Heart left ventricle (tissue), 13 donors: ENCODE data around the gene CDK8.

Experiments
- POLR2A ChIP-seq, 2 donors: fragments of 450-650 bp; IDR thresholded peaks; one replicate each; pipeline ENCODE4 v1.6.1; 2017; ENCODE audit warnings: antibody characterized with exemption in 2 of 2, mild to moderate bottlenecking in 2 of 2, moderate library complexity in 2 of 2
- TF ChIP-seq, protein P1 (sequence below), 12 donors: fragments of 200-600 bp; sonication (generic) in 4 of 12; IDR thresholded peaks; one replicate each; pipeline versions ENCODE4 v1.5.0 to v1.8.0; 2018 to 2022; ENCODE audit warnings: antibody characterized with exemption in 12 of 12, mild to moderate bottlenecking in 5 of 12
- donor health status: ischemic (EF 13 %, LVEDD 7.1; RV severe dilation, severe dysfunction).
- donor health status: DM: no; HTN: yes; CAD: no.
- donor health status: DM: no; HTN: no; CAD: no.
- donor health status: ischemic (EF 25% LVEDD 6.9; RV normal size, moderate dysfunction).
- donor health status: ischemic (EF 25% LVEDD 5.7; RV mildly dilated, moderate dysfunction).
- donor health status: ischemic (EF 35%, LVEDD 5.7; RV mildly dilated, moderate dysfunction).
- donor health status: nonischemic (EF 11% LVEDD 7.7; RV severe dilation, severe dysfunction).
- donor health status: DM: yes; HTN: yes; CAD: no.
- donor health status: PGD.
- donor health status: ischemic (EF 29% LVEDD 5.4; RV normal size, mild dysfunction).
- donor health status: nonischemic (EF 23%, LVEDD 6.1; RV moderate dilation, normal function).

GRCh38 chr13:26406791-26407190 lies 152.9 kb downstream of the CDK8 start:
- TF ChIP-seq, protein P1, sequence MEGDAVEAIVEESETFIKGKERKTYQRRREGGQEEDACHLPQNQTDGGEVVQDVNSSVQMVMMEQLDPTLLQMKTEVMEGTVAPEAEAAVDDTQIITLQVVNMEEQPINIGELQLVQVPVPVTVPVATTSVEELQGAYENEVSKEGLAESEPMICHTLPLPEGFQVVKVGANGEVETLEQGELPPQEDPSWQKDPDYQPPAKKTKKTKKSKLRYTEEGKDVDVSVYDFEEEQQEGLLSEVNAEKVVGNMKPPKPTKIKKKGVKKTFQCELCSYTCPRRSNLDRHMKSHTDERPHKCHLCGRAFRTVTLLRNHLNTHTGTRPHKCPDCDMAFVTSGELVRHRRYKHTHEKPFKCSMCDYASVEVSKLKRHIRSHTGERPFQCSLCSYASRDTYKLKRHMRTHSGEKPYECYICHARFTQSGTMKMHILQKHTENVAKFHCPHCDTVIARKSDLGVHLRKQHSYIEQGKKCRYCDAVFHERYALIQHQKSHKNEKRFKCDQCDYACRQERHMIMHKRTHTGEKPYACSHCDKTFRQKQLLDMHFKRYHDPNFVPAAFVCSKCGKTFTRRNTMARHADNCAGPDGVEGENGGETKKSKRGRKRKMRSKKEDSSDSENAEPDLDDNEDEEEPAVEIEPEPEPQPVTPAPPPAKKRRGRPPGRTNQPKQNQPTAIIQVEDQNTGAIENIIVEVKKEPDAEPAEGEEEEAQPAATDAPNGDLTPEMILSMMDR (IDR thresholded peaks at IDR 0.05): no peak
- TF ChIP-seq POLR2A (IDR thresholded peaks at IDR 0.05): no peak
